IMR-90 (cell line): Measurements from ENCODE around the gene TAF4B. TPM values are rescaled to one million over a fixed set of nuclear protein-coding genes. Genes with fewer than 3 reads are reported as not detected.

Experiments used
- ATAC-seq: fragments of 200-7000 bp; cut with Tn5 transposase; 2 replicates; pipeline ENCODE4 v1.9.1; 2020; ENCODE audit warnings: low read depth, mild to moderate bottlenecking, moderate library complexity
- BruUV-seq: library from RNA; stranded (reverse); fragments of 400-500 nt; replicated peaks from 2 replicates; lab custom pipeline; 2021; lab: Mats Ljungman, UMichigan
- CTCF ChIA-PET: fragments of 300-600 bp; formaldehyde crosslinking; extraction: SDS; loops from one replicate; lab custom pipeline; 2021; ENCODE audit warnings: antibody characterized with exemption; lab: Yijun Ruan, JAX
- POLR2A ChIA-PET: fragments of 300-600 bp; sonication (Branson Sonifier 250); formaldehyde crosslinking; loops from one replicate; lab custom pipeline; 2022; ENCODE audit warnings: antibody characterized with exemption; ENCODE audit not compliant: unreplicated experiment; lab: Charles Lee
- DNase-seq: peaks from one replicate; pipeline ENCODE4 v3.0.0; 2013
- H2AFZ ChIP-seq: replicated peaks from 2 replicates; pipeline ENCODE3; 2013; ENCODE audit warnings: low read length, mild to moderate bottlenecking; ENCODE audit not compliant: poor library complexity
- H2AK5ac ChIP-seq: 2 replicates; pipeline ENCODE4 v1.6.1; 2013; ENCODE audit warnings: low read depth, low read length, inconsistent platforms
- H2AK9ac ChIP-seq: replicated peaks from 2 replicates; pipeline ENCODE3; 2013; ENCODE audit warnings: mild to moderate bottlenecking, low read depth, low read length, moderate library complexity; ENCODE audit not compliant: poor library complexity
- H2BK120ac ChIP-seq: 2 replicates; pipeline ENCODE4 v1.6.1; 2013; ENCODE audit warnings: low read depth, low read length, inconsistent platforms
- H2BK15ac ChIP-seq: 3 replicates; pipeline ENCODE4 v1.6.1; 2013; ENCODE audit warnings: low read depth, low read length, inconsistent platforms
- H2BK20ac ChIP-seq: 2 replicates; pipeline ENCODE4 v1.6.1; 2013; ENCODE audit warnings: low read depth, mild to moderate bottlenecking, inconsistent platforms, low read length, moderate library complexity
- H2BK5ac ChIP-seq: 2 replicates; pipeline ENCODE4 v1.6.1; 2013; ENCODE audit warnings: mild to moderate bottlenecking, low read depth, low read length, inconsistent platforms; ENCODE audit not compliant: poor library complexity, severe bottlenecking
- H3K14ac ChIP-seq: replicated peaks from 2 replicates; pipeline ENCODE4 v1.6.1; 2013; ENCODE audit warnings: low read depth, low read length, inconsistent platforms
- H3K18ac ChIP-seq: 2 replicates; pipeline ENCODE4 v1.6.1; 2013; ENCODE audit warnings: low read depth, low read length, control low read depth
- H3K23ac ChIP-seq: 2 replicates; pipeline ENCODE4 v1.6.1; 2013; ENCODE audit warnings: low read depth, low read length, inconsistent platforms
- H3K27ac ChIP-seq: 2 replicates; pipeline ENCODE4 v1.5.1; 2013; ENCODE audit warnings: mild to moderate bottlenecking, control low read depth, low read length; ENCODE audit not compliant: insufficient read depth
- H3K27me3 ChIP-seq: 2 replicates; pipeline ENCODE4 v1.6.1; 2013; ENCODE audit warnings: low read length; ENCODE audit not compliant: control insufficient read depth, insufficient read depth
- H3K36me3 ChIP-seq: 2 replicates; pipeline ENCODE4 v1.6.1; 2013; ENCODE audit warnings: low read length, mixed read lengths; ENCODE audit not compliant: control insufficient read depth, insufficient read depth
- H3K4ac ChIP-seq: 2 replicates; pipeline ENCODE4 v1.6.1; 2013; ENCODE audit warnings: low read depth, low read length, inconsistent platforms
- H3K4me1 ChIP-seq: 2 replicates; pipeline ENCODE4 v1.6.1; 2013; ENCODE audit warnings: low read length, mixed read lengths; ENCODE audit not compliant: control insufficient read depth, insufficient read depth
- H3K4me2 ChIP-seq: 2 replicates; pipeline ENCODE4 v1.6.1; 2013; ENCODE audit warnings: low read depth, mild to moderate bottlenecking, control low read depth, low read length, moderate library complexity
- H3K4me3 ChIP-seq: 2 replicates; pipeline ENCODE4 v1.5.1; 2013; ENCODE audit warnings: low read depth, mild to moderate bottlenecking, control low read depth, low read length, moderate library complexity; ENCODE audit not compliant: insufficient read depth
- H3K56ac ChIP-seq: 2 replicates; pipeline ENCODE4 v1.6.1; 2013; ENCODE audit warnings: low read length, inconsistent platforms; ENCODE audit not compliant: insufficient read depth; ENCODE audit errors: extremely low read depth
- H3K79me1 ChIP-seq, 2 experiments: 2 replicates each; pipeline ENCODE4 v1.6.1; 2013; ENCODE audit warnings: low read length in 2 of 2, inconsistent platforms in 1 of 2, low read depth in 1 of 2
- H3K9ac ChIP-seq: 2 replicates; pipeline ENCODE4 v1.6.1; 2013; ENCODE audit warnings: low read depth, low read length, control low read depth
- H3K9me1 ChIP-seq: 2 replicates; pipeline ENCODE4 v1.6.1; 2013; ENCODE audit warnings: low read length, inconsistent platforms; ENCODE audit not compliant: insufficient read depth
- H3K9me3 ChIP-seq: 2 replicates; pipeline ENCODE4 v1.6.1; 2013; ENCODE audit warnings: low read length; ENCODE audit not compliant: control insufficient read depth, insufficient read depth
- H4K20me1 ChIP-seq: 2 replicates; pipeline ENCODE4 v1.6.1; 2013; ENCODE audit warnings: low read length, inconsistent platforms; ENCODE audit not compliant: insufficient read depth
- H4K5ac ChIP-seq: 2 replicates; pipeline ENCODE4 v1.6.1; 2013; ENCODE audit warnings: mild to moderate bottlenecking, low read depth, low read length, control low read depth
- H4K8ac ChIP-seq, 2 experiments: 2 replicates each; pipeline ENCODE4 v1.6.1; 2013; ENCODE audit warnings: low read depth in 2 of 2, low read length in 2 of 2, control low read depth in 1 of 2, inconsistent platforms in 1 of 2
- H4K91ac ChIP-seq: 2 replicates; pipeline ENCODE4 v1.6.1; 2013; ENCODE audit warnings: low read depth, low read length, inconsistent platforms; ENCODE audit not compliant: insufficient read depth
- BHLHE40 ChIP-seq: fragments of 150-350 bp; IDR thresholded peaks from 2 replicates; pipeline ENCODE4 v1.6.1; 2016; ENCODE audit warnings: mild to moderate bottlenecking, low read depth, low read length
- CEBPB ChIP-seq: IDR thresholded peaks from 2 replicates; pipeline ENCODE4 v1.6.1; 2012; ENCODE audit warnings: low read depth, low read length, improper control_type of control experiment
- CHD1 ChIP-seq: IDR thresholded peaks from 2 replicates; pipeline ENCODE4 v1.6.1; 2012; ENCODE audit warnings: low read depth, low read length, improper control_type of control experiment
- CTCF ChIP-seq: conservative IDR thresholded peaks from 2 replicates; pipeline ENCODE4 v1.5.1; 2012; ENCODE audit warnings: mild to moderate bottlenecking, low read depth, low read length, improper control_type of control experiment
- FOS ChIP-seq: fragments of 150-350 bp; IDR thresholded peaks from 2 replicates; pipeline ENCODE4 v1.6.1; 2016; ENCODE audit warnings: low read depth, low read length
- MAFK ChIP-seq: IDR thresholded peaks from 2 replicates; pipeline ENCODE4 v1.6.1; 2012; ENCODE audit warnings: low read depth, low read length, improper control_type of control experiment
- MAZ ChIP-seq: IDR thresholded peaks from 2 replicates; pipeline ENCODE4 v1.6.1; 2012; ENCODE audit warnings: low read depth, mild to moderate bottlenecking, low read length, improper control_type of control experiment, moderate library complexity, borderline replicate concordance
- MXI1 ChIP-seq: IDR thresholded peaks from 2 replicates; pipeline ENCODE4 v1.6.1; 2012; ENCODE audit warnings: low read depth, mild to moderate bottlenecking, low read length, moderate library complexity, borderline replicate concordance
- NFE2L2 ChIP-seq: fragments of 150-350 bp; IDR thresholded peaks from 2 replicates; pipeline ENCODE4 v1.6.1; 2016; ENCODE audit warnings: low read depth, mild to moderate bottlenecking, low read length
- RAD21 ChIP-seq: IDR thresholded peaks from 2 replicates; pipeline ENCODE4 v1.6.1; 2012; ENCODE audit warnings: low read length, improper control_type of control experiment
- RFX5 ChIP-seq: IDR thresholded peaks from 2 replicates; pipeline ENCODE4 v1.8.0; 2012; ENCODE audit warnings: low read depth, mild to moderate bottlenecking, low read length, moderate library complexity
- USF2 ChIP-seq: fragments of 150-350 bp; IDR thresholded peaks from 2 replicates; pipeline ENCODE4 v1.6.1; 2017; ENCODE audit warnings: mild to moderate bottlenecking, antibody characterized with exemption, low read length, low read depth
- WGBS, 2 experiments: methylation state at CpG; one replicate each; pipeline versions ENCODE4 v1.1.5 to v1.1.7; 2013; ENCODE audit warnings: missing lambda C conversion rate in 2 of 2; ENCODE audit not compliant: insufficient read length in 1 of 2; ENCODE audit errors: extremely low coverage in 2 of 2; 5-methylcytosine and 5-hydroxymethylcytosine counted together
- dilution Hi-C: fragments of 300-500 bp; cut with HindIII; formaldehyde crosslinking; loops from one replicate; pipeline ENCODE4 v1.14.3; 2018; ENCODE audit warnings: low sequenced_read_pairs; ENCODE audit not compliant: unreplicated experiment
- in situ Hi-C: fragments of 300-500 bp; cut with MboI; formaldehyde crosslinking; loops from 3 replicates; pipeline ENCODE4 v1.14.3; 2019; ENCODE audit warnings: low sequenced_read_pairs, inconsistent platforms, mixed read lengths
- intact Hi-C: fragments of 100-400 bp; cut with micrococcal nuclease; formaldehyde crosslinking; loops from 2 replicates; pipeline ENCODE4 v1.10.0; 2022
- polyA plus RNA-seq, 3 experiments: library from polyadenylated mRNA; depleted of rRNA; stranded (reverse); fragments of >200 nt; gene quantifications; 2 replicates each; pipeline ENCODE4 v1.2.3, GENCODE V29; 2012; ENCODE audit warnings: low replicate concordance in 1 of 3
- total RNA-seq: library from RNA; depleted of rRNA; stranded (reverse); fragments of >200 nt; gene quantifications from 2 replicates; pipeline ENCODE4 v1.2.3, GENCODE V29; 2012

TAF4B gene
- total and polyA plus RNA-seq, 2 of the 4 experiments (the other 2 are of a cell fraction): 0.38 to 1.1 TPM

- Histone ChIP-seq H3K36me3 (no peaks in the 10 kb centered on the region), H2AK9ac (no peak overlapping the region), H2BK15ac (no peak overlapping the region), H3K23ac (no peak overlapping the region), H3K14ac (no peak overlapping the region), H2BK20ac (no peak overlapping the region), H3K4ac (no peak overlapping the region), H3K27me3 (no peaks in the 10 kb centered on the region; the same call in none of the 2 replicates), H2BK120ac (no peak overlapping the region), H3K56ac (no peak overlapping the region), H3K79me1 (no peaks in the 10 kb centered on the region), H2BK5ac (no peak overlapping the region), H3K27ac (no peak overlapping the region), H4K8ac (no peak overlapping the region), H4K20me1 (no peaks in the 10 kb centered on the region), H4K5ac (no peak overlapping the region), H2AFZ (no peak overlapping the region), H3K4me2 (no peak overlapping the region), H2AK5ac (no peak overlapping the region), H3K9me3 (no peaks in the 10 kb centered on the region), H3K9me1 (peaks cover 3% of the 10 kb centered on the region; the same call in 1 of the 2 replicates), H3K18ac (no peak overlapping the region), H3K4me1 (peaks cover 10% of the 10 kb centered on the region; the same call in 1 of the 2 replicates), H3K9ac (no peak overlapping the region), H4K91ac (no peak overlapping the region), H3K4me3 (no peak overlapping the region)
- WGBS, 2 experiments: 76% methylated on average over 3 of the region's 4 CpGs; no CpG with 5 or more reads in 1 of the 2 experiments
- ATAC-seq (no peak), DNase-seq (no peak)
- TF ChIP-seq RAD21: no peak
- no peak for TF ChIP-seq FOS
- TF ChIP-seq BHLHE40: no peak
- no peak for TF ChIP-seq RFX5
- no peak for TF ChIP-seq MAFK
- no peak for TF ChIP-seq CEBPB
- TF ChIP-seq CHD1: no peak
- TF ChIP-seq NFE2L2: no peak
- TF ChIP-seq USF2: no peak
- no peak for TF ChIP-seq MAZ
- TF ChIP-seq CTCF: no peak
- TF ChIP-seq MXI1: no peak
- intact Hi-C loops (no loop called here), dilution Hi-C loops (no loop called here), in situ Hi-C loops (no loop called here)
- POLR2A ChIA-PET: no interaction called here
- no TSS peak for BruUV-seq
- CTCF ChIA-PET: no interaction called here
Observed at GRCh38 chr18:26439537-26439936, 213.3 kb downstream of the TAF4B start.
